ENCODE results near the gene LGMN. TPM values are rescaled to one million over a fixed set of nuclear protein-coding genes. Genes with fewer than 3 reads are reported as not detected.

LGMN gene
- total and polyA plus RNA-seq, 11 donors, result 78.8 to 327 (median 108) TPM

DNA sequence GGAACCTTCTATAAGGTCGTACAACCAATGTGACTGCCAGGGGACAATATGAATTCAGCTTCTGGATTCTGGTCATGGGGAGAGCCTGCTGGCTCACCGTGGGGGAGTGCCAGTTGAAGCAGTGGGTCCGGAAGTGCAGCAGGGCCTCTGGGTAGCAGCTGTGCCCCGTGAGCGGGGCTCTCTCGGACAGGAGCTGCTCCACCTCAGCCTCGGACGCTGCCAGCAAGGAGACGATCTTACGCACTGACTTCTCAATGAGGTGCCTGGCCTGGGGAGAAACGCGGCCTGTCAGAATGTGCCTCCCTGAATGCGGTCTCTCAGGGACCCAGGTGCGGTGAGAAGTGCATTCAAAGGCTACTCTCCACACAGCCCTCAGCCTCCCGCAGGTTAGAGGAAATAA lies 42.0 kb downstream of the LGMN start:
- ATAC-seq (no peak), DNase-seq (no peak)
- intact Hi-C loops (cut with DNase I), result no loop called here
- no peak overlapping the region for H3K4me3 ChIP-seq
- H3K4me1 ChIP-seq, result peaks cover 0 to 30% (median 0%) of the 10 kb centered on the region in 12 donors
- H3K36me3 ChIP-seq, result peaks cover 0 to 79% (median 76%) of the 10 kb centered on the region in 9 donors
- TF ChIP-seq, protein P1, sequence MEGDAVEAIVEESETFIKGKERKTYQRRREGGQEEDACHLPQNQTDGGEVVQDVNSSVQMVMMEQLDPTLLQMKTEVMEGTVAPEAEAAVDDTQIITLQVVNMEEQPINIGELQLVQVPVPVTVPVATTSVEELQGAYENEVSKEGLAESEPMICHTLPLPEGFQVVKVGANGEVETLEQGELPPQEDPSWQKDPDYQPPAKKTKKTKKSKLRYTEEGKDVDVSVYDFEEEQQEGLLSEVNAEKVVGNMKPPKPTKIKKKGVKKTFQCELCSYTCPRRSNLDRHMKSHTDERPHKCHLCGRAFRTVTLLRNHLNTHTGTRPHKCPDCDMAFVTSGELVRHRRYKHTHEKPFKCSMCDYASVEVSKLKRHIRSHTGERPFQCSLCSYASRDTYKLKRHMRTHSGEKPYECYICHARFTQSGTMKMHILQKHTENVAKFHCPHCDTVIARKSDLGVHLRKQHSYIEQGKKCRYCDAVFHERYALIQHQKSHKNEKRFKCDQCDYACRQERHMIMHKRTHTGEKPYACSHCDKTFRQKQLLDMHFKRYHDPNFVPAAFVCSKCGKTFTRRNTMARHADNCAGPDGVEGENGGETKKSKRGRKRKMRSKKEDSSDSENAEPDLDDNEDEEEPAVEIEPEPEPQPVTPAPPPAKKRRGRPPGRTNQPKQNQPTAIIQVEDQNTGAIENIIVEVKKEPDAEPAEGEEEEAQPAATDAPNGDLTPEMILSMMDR (IDR thresholded peaks at IDR 0.05), result no peak
- no peak for TF ChIP-seq POLR2A (IDR thresholded peaks at IDR 0.05)
- no peaks in the 10 kb centered on the region for H3K27me3 ChIP-seq
- no peak overlapping the region for H3K27ac ChIP-seq
- H3K9me3 ChIP-seq, result no peaks in the 10 kb centered on the region
- WGBS, 4 donors, result 91 to 95% (median 95%) methylated on average over 6 to 15 of the region's 15 CpGs

- Histone ChIP-seq H3K27ac (peak overlapping the region in 2 of 12 donors; percentile 14 to 79), H3K27me3 (no peaks in the 10 kb centered on the region), H3K4me3 (no peak overlapping the region), H3K36me3 (peaks cover 0 to 64% (median 60%) of the 10 kb centered on the region in 9 donors), H3K4me1 (peaks cover 0 to 30% (median 0%) of the 10 kb centered on the region in 12 donors), H3K9me3 (no peaks in the 10 kb centered on the region)
- TF ChIP-seq POLR2A (IDR thresholded peaks at IDR 0.05), result no peak
- WGBS, 4 donors, result 83 to 93% (median 89%) methylated on average over 11 of the region's 11 CpGs
- intact Hi-C loops (cut with DNase I), result no loop called here
- ATAC-seq (no peak), DNase-seq (no peak)
These were observed 43.6 kb downstream of the LGMN start for GRCh38 chr14:92704821-92705220.

GRCh38 chr14:92704036-92704804 lies 44.2 kb downstream of the LGMN start:
- 80 to 89% (median 85%) methylated on average over 23 of the region's 23 CpGs for WGBS, 4 donors
- Histone ChIP-seq H3K27me3 (no peaks in the 10 kb centered on the region), H3K36me3 (peaks cover 0 to 58% (median 54%) of the 10 kb centered on the region in 9 donors), H3K27ac (peak overlapping the region in 2 of 12 donors; percentile 14 to 79), H3K4me1 (peaks cover 0 to 30% (median 0%) of the 10 kb centered on the region in 12 donors), H3K9me3 (no peaks in the 10 kb centered on the region), H3K4me3 (no peak overlapping the region)
- TF ChIP-seq, protein P1 (IDR thresholded peaks at IDR 0.05), result no peak
- no peak for TF ChIP-seq POLR2A (IDR thresholded peaks at IDR 0.05)
- intact Hi-C loops (cut with DNase I), result no loop called here
- DNase-seq, result peak in 2 of 5 donors; percentile 42 to 60
- ATAC-seq, result peak; percentile 23 to 70 (median 51)

- no peaks in the 10 kb centered on the region for H3K27me3 ChIP-seq
- H3K4me3 ChIP-seq, result no peak overlapping the region
- no peak for TF ChIP-seq POLR2A (IDR thresholded peaks at IDR 0.05)
- TF ChIP-seq, protein P1 (IDR thresholded peaks at IDR 0.05), result no peak
- peaks cover 0 to 30% (median 0%) of the 10 kb centered on the region in 12 donors for H3K4me1 ChIP-seq
- WGBS, 4 donors, result 94 to 98% (median 95%) methylated on average over 10 of the region's 10 CpGs
- intact Hi-C loops (cut with DNase I), result no loop called here
- H3K36me3 ChIP-seq, result peaks cover 0 to 52% (median 47%) of the 10 kb centered on the region in 9 donors
- H3K9me3 ChIP-seq, result no peaks in the 10 kb centered on the region
- DNase-seq (no peak), ATAC-seq (no peak)
- H3K27ac ChIP-seq, result peak overlapping the region in 1 of 12 donors; percentile 79
These were observed 44.9 kb downstream of the LGMN start for GRCh38 chr14:92703516-92703915.
